ENCODE results near the gene CSF3R. TPM values are rescaled to one million over a fixed set of nuclear protein-coding genes. Genes with fewer than 3 reads are reported as not detected.

CSF3R gene
- total and polyA plus RNA-seq, 2 donors (not counting 3 experiments of a cell fraction or from before 2014, with no cell fraction given), result not detected

- Histone ChIP-seq H2AFZ (ENCODE audit: low read depth, low read length) (no peak overlapping the region), H3K27me3 (ENCODE audit: control insufficient read depth in 2 of 2, insufficient read depth in 2 of 2, low read length in 2 of 2) (peaks cover 0 to 1% of the 10 kb centered on the region in 2 experiments), H3K36me3 (ENCODE audit: control insufficient read depth in 2 of 2, extremely low read depth in 1 of 2, insufficient read depth in 2 of 2, low read length in 2 of 2) (no peaks in the 10 kb centered on the region), H3K9ac (replicated peaks; ENCODE audit: extremely low read depth, insufficient read depth, low read length) (no peak overlapping the region), H3K4me3 (replicated peaks in 1 of 3; ENCODE audit: insufficient read depth in 1 of 3, low read depth in 1 of 3, low read length in 3 of 3) (no peak overlapping the region), H4K20me1 (replicated peaks; ENCODE audit: control insufficient read depth, extremely low read depth, insufficient read depth, low read length) (no peaks in the 10 kb centered on the region), H3K9me1 (replicated peaks; ENCODE audit: control insufficient read depth, extremely low read depth, insufficient read depth, low read length) (no peaks in the 10 kb centered on the region), H3K4me2 (ENCODE audit: insufficient read depth, low read length) (no peak overlapping the region), H3K79me2 (ENCODE audit: control insufficient read depth, insufficient read depth, low read length) (no peaks in the 10 kb centered on the region), H3K9me3 (replicated peaks; ENCODE audit: control insufficient read depth, insufficient read depth, low read length) (no peaks in the 10 kb centered on the region), H3K4me1 (ENCODE audit: control insufficient read depth, extremely low read depth, insufficient read depth, low read length) (no peaks in the 10 kb centered on the region), H3K27ac (ENCODE audit: insufficient read depth, low read depth, low read length) (no peak overlapping the region)
- dilution Hi-C loops (cut with MboI; ENCODE audit: extremely low pct_ligation_motif_present, low sequenced_read_pairs) (no loop called here), intact Hi-C loops (cut with micrococcal nuclease) (loop anchor here (5.0 kb wide), 1 partner anchor 185 kb away; no protein-coding TSS in a partner anchor)
- ChIA-PET CTCF (interaction anchor here (0.8 to 4.5 kb wide), 20 partner anchors 10 to 1165 kb away, joined by 3 to 49 read pairs (median 6); partner anchors contain the start of gene OSCP1), POLR2A (no interaction called here)
- DNase-seq (ENCODE audit: low read depth, low spot score) (no peak), FAIRE-seq (no peak)
- no TSS peak for BruUV-seq (replicated peaks)
- no peak for TF ChIP-seq POLR2A (IDR thresholded peaks at IDR 0.05; ENCODE audit: low read depth, low read length)
- no peak for TF ChIP-seq POLR2AphosphoS5 (IDR thresholded peaks at IDR 0.05; ENCODE audit: insufficient read depth, low read depth, low read length)
- no peak for TF ChIP-seq MYC (IDR thresholded peaks at IDR 0.05; ENCODE audit: low read depth, low read length)
- no peak for TF ChIP-seq FOS (IDR thresholded peaks at IDR 0.05; ENCODE audit: borderline replicate concordance, insufficient read depth, low read length)
Observed at GRCh38 chr1:36517011-36517771, 34.5 kb upstream of the CSF3R start.

- Histone ChIP-seq H3K9me3 (replicated peaks; ENCODE audit: control insufficient read depth, insufficient read depth, low read length) (no peaks in the 10 kb centered on the region), H4K20me1 (replicated peaks; ENCODE audit: control insufficient read depth, extremely low read depth, insufficient read depth, low read length) (no peaks in the 10 kb centered on the region), H3K9ac (replicated peaks; ENCODE audit: extremely low read depth, insufficient read depth, low read length) (no peak overlapping the region), H3K27me3 (ENCODE audit: control insufficient read depth in 2 of 2, insufficient read depth in 2 of 2, low read length in 2 of 2) (peaks cover 0 to 1% of the 10 kb centered on the region in 2 experiments), H3K36me3 (ENCODE audit: control insufficient read depth in 2 of 2, extremely low read depth in 1 of 2, insufficient read depth in 2 of 2, low read length in 2 of 2) (no peaks in the 10 kb centered on the region), H3K4me3 (replicated peaks in 1 of 3; ENCODE audit: insufficient read depth in 1 of 3, low read depth in 1 of 3, low read length in 3 of 3) (no peak overlapping the region), H3K27ac (ENCODE audit: insufficient read depth, low read depth, low read length) (no peak overlapping the region), H3K4me1 (ENCODE audit: control insufficient read depth, extremely low read depth, insufficient read depth, low read length) (no peaks in the 10 kb centered on the region), H3K9me1 (replicated peaks; ENCODE audit: control insufficient read depth, extremely low read depth, insufficient read depth, low read length) (no peaks in the 10 kb centered on the region), H3K4me2 (ENCODE audit: insufficient read depth, low read length) (no peak overlapping the region), H3K79me2 (ENCODE audit: control insufficient read depth, insufficient read depth, low read length) (no peaks in the 10 kb centered on the region), H2AFZ (ENCODE audit: low read depth, low read length) (no peak overlapping the region)
- peak; percentile 43 for DNase-seq (ENCODE audit: low read depth, low spot score)
- intact Hi-C loops (cut with micrococcal nuclease), result loop anchor here (1.0 to 5.0 kb wide), 2 partner anchors 186 to 807 kb away; no protein-coding TSS in a partner anchor
- peak; percentile 66 for FAIRE-seq
- dilution Hi-C loops (cut with MboI; ENCODE audit: extremely low pct_ligation_motif_present, low sequenced_read_pairs), result no loop called here
- TF ChIP-seq CTCF (IDR thresholded peaks at IDR 0.05; ENCODE audit: extremely low read depth in 1 of 2, insufficient read depth in 1 of 2, low read depth in 1 of 2, low read length in 2 of 2) (peak; percentile 85 to 90), MAX (IDR thresholded peaks at IDR 0.05; ENCODE audit: insufficient read depth, insufficient read length) (no peak), MYC (IDR thresholded peaks at IDR 0.05; ENCODE audit: low read depth, low read length) (no peak), EZH2 (IDR thresholded peaks at IDR 0.05; ENCODE audit: borderline replicate concordance, low read depth, low read length, severe bottlenecking) (no peak), GATA2 (IDR thresholded peaks at IDR 0.05; ENCODE audit: insufficient read depth, insufficient read length, low read depth, low read length) (no peak)
- ChIA-PET CTCF (interaction anchor here (0.6 to 4.5 kb wide), 31 partner anchors 9 to 1165 kb away, joined by 3 to 49 read pairs (median 4); partner anchors contain the start of genes MRPS15 and OSCP1), POLR2A (no interaction called here)
- BruUV-seq (replicated peaks), result no TSS peak
Observed at GRCh38 chr1:36516372-36517010, 33.8 kb upstream of the CSF3R start.

Data from endothelial cell of umbilical vein (primary cell).